Germinal center (tissue), 1 donor: ENCODE measurements around the gene PFAS.
"Not testable (repeated sequence)": the region's sequence is repeated elsewhere in the genome, so short reads cannot be mapped to it uniquely, and the experiment has no call there.

ENCODE experiments used
- DNase-seq: peaks from one replicate; pipeline ENCODE4 v3.0.0; 2012; ENCODE audit warnings: mixed read lengths, low spot score

Gene PFAS

DNA sequence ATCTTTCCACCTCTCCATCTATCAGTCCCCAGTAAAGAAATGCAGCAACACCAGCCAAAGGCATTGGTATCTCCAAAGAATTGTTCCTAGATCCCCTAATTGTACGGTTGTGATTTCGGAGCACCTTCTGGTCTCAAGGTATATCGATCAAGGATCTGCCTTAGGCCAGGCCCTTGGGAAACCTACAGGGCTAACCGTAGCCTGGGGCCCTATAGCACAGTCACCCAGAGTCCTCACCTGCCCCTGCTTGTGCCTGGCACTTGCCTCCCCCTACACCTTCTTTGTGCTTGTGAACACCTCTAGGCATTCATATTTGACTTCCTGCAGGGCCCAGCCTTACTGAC is 21.9 kb upstream of the PFAS start:
- DNase-seq: no peak

DNA sequence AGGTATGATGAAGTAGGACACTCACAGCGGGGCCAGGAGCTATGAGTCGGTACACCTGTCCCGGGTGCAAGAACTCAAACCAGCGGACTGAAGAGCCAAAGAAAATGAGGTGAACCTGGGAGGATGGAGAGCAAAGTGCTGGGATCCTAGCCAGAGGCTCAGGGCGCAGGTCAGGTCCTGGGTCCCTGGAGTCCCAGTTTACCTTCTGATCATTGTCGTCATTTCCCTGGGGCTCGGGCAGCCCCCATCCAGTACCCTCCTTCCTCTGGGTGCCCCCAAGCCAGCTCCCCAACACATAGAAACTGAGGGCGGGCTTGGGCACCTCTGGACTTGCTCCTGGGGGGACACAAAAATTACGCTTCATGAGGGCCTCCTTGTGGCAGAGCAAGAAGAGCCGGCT is 17.4 kb upstream of the PFAS start:
- DNase-seq: no peak

DNA sequence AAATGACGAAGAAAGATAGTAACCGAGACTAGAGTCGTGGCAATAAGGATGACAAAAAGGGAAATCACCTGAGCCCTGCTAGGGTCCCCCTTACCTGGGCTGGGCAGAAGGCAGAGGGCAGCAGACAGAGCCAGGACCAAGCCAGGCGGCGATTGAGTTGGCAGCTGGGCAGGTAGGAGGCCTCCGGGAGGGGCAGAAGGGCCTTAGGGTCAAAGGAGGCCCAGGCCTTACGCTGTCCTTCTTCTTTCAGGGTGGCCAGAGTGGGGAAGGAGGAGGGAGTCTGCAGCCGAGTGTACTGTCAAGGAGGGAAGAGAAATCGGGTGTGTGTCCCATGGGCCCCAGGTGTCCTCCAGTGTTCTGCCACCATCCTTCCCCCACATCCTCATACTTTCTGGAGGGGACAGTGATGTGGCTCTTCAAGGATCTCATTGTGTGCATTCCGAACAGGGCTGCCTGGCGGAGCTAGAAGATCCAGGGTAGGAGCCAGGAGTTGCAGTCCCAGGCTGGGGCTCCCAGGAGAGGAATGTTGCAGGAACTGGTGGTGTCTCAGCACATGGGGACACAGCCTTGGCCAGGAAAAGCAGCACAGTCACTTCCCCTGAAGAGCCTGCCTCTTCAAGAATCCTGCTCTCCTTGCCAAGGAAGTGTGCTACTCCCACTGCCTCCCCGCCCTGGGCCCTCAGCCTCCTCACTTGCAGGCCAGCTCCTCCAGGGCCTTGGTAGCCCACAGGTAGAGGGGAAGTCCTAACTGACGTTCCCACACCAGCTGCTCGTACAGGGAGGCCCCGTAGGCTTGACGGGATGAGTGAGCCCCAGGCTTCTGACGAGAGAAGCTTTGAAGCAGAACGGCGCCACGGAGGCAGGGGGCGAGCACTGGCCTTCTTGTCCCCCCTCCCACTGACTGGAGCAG is 14.5 kb upstream of the PFAS start:
- no peak for DNase-seq

DNA sequence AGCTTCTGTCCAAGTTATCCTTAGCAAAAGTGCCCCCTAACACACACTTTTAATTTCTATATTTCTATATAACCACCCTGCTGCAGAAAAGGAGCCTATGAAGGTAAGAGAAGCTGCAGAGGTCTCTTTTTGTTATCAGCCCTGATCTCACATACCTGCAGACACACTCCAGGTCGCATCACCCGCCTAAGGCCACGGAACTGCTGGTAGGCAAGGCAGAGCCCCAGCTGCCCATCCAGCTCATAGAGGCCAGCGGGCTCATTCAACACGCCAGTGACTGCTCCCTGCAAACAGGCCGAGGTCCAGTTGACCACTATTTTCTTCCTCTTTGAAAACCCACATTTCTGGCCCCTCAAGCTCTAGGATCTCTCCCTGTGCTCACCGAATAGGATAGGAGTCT is 13.4 kb upstream of the PFAS start:
- no peak for DNase-seq

DNA sequence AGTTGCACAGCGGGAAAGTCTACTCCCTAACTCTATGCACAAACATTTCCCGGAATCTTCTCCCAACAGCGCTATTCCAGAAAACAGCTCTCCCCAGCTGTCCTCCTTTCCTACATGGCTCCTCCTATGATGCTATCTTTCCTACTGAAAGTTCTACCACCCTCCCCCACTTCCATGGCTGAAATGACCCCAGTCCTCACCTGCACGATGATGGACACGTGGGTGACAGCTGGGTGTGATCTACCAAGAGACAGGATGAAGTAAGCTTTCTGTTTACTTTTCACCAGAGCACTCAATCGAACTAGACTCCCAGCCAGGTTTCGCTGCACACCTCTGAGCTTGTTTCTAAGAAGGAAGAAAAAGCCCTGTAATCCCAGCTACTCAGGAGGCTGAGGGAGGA is 11.9 kb upstream of the PFAS start:
- no peak for DNase-seq

DNA sequence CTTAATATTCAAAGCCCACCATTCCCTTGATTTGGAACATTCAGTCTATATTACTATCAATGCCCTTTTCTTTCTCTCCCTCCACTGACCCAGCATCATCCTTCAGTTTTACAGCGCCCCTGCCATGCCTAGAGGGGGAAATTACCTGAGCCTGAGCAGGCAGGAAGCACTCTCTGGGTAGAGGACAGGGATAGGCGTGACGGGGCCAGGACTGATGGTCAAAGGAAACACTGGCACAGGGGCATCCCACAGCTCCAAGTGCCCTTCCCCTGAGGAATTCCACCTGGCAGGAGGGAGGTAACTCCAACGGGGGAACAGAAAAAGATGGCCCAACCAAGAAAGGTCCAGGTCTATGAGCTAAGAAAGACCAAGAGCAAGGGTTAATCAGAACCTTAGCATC is 11.2 kb upstream of the PFAS start:
- no peak for DNase-seq

DNA sequence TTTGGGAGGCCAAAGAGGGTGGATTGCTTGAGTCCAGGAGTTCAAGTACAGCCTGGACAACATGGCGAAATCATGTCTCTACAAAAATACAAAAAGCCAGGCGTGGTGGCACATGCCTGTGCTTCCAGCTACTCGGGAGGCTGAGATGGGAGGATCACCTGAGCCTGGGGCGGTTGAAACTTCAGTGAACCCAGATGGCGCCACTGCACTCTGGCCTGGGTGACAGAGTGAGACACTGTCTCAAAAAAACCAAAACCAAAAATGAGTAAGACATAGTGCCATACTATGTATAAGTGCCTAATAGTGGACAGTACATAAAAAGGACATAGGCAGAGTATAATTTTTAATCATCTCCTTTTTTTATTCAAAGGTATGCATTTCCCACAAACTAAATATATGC is 5.3 kb upstream of the PFAS start:
- no peak for DNase-seq

DNA sequence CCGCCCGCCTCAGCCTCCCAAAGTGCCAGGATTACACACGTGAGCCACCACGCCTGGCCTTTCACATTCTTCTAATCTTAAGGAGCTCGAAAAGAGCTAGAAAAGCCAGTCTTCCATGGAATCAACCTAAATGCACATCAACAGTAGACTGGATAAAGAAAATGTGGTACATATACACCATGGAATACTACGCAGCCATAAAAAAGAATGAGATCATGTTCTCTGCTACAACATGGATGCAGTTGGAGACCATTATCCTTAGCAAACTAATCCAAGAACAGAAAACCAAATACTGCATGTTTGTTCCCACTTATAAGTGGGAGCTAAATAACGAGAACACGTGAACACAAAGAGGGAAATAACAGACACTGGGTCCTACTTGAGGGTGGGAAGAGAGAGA is 4.3 kb upstream of the PFAS start:
- no peak for DNase-seq

DNA sequence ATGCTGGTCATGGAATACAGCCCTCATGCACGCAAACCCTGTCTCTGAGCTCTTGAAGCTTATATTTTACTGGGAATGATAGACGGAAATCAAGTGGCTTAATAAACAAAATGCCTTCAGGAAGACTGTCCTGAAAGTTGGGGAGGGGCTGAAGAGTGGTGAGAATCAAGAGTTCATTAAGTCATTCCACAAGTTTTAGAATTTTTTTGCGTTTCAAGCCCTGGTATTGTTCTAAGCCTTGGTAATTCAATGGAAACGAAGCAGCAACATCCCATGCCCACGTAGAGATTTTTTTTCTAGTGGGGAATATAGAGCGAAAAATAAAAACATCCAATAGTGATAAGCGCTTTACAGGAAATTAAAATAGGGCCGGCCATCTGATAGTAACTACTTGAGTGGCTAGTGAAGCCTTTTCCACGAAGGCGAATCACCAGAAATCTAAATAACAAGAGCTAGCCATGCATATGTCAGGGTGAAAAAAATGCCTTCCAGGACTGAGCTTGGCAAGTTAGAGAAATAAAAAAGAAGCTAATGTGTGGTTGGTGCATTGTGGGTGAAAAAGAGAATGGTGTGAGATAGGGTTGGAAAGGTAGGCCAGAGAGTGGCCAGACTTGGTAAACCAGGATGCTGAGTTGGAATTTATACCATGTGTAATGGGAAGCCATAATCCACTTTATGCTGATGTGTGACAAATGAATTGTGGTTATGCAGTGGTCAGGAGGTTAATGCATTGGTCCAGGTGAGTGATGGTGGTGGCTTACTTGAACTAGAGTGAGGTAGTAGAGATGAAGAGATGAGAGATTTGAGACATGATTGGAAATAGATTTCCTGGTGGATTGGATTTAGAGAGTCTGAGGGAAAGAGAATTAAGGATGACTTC is 772 bp downstream of the PFAS start:
- no peak for DNase-seq

DNA sequence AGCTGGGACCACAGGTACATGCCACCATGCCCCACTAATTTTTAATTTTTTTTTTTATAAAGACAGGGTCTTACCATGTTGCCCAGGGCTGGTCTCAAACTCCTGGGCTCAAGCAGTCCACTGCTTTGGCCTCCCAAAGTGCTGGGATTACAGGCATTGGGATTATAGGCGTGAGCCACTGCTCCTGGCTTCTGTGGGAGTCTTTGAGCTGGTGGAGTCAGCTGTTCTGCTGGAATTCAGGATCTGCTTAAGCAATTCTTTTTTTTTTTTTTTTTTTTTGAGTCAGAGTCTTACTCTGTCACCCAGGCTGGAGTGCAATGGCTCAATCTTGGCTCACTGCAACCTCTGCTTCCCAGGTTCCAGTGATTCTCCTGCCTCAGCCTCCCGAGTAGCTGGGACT is 2.3 kb downstream of the PFAS start:
- DNase-seq: not testable (repeated sequence)

DNA sequence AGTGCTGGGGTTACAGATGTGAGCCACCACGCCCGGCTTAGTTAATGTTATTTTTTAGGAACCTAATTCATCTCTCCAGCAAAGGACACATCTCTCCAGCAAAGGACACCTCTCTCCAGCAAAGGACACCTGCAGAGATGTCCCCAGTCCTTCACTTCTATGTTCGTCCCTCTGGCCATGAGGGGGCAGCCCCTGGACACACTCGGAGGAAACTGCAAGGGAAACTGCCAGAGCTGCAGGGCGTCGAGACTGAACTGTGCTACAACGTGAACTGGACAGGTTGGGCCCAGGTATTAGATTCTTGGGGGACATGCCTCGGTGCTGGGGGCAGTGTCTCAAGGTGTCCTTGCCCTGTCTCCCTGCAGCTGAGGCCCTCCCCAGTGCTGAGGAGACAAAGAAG is 4.7 kb downstream of the PFAS start:
- no peak for DNase-seq

DNA sequence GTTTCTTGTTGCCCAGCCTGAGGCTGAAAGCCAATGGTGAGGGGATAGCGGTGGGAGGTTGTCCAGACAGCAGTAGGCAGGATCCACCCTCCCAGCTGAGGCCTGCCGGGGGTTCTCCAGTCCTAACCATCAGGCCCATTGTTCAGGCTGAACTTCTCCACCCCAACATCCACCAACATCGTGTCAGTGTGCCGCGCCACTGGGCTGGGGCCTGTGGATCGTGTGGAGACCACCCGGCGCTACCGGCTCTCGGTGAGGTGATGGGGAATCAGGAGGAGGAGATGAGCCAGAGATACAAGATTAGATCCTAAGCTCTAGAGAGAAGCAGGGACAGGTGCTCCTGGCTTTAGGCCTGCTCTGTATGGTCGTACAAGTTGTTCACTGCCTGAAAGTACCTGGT is 5.8 kb downstream of the PFAS start:
- no peak for DNase-seq

DNA sequence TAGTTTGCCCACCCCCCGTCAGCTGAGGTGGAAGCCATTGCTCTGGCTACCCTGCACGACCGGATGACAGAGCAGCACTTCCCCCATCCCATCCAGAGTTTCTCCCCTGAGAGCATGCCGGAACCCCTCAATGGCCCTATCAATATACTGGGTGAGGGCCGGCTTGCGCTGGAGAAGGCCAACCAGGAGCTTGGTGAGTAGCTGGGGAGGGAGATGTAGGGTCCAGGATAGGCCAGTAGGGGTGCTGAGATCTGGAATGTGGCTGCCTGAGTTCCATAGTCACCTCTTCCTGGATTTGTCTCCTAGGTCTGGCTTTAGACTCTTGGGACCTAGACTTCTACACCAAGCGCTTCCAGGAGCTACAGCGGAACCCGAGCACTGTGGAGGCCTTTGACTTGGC is 6.4 kb downstream of the PFAS start:
- DNase-seq: no peak

DNA sequence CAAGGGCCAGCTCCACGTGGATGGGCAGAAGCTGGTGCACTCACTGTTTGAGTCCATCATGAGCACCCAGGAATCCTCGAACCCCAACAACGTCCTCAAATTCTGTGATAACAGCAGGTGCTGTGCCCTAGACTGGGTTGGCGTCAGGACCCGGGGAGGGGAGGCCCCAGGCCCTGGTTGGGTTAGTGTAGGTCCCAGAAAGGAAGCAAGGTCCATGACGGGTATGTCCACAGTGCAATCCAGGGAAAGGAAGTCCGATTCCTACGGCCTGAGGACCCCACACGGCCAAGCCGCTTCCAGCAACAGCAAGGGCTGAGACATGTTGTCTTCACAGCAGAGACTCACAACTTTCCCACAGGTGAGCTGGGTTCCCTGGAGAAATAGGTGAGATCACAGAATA is 7.2 kb downstream of the PFAS start:
- DNase-seq: no peak

DNA sequence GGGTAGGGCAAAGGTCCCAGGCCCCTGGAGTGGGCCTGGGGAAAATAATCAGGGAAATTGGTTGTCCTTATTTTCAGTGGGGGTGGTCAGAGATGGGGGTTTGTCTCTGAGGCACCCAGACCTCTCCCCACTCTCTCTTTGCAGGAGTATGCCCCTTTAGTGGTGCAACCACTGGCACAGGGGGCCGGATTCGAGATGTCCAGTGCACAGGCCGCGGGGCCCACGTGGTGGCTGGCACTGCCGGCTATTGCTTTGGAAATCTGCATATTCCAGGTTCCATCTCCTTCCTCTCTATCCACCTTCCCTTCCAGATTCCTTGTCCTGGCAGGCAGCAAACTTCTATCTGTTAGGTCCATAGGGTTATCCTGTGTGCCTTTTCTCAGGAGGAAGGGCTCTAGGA is 7.6 kb downstream of the PFAS start:
- no peak for DNase-seq

DNA sequence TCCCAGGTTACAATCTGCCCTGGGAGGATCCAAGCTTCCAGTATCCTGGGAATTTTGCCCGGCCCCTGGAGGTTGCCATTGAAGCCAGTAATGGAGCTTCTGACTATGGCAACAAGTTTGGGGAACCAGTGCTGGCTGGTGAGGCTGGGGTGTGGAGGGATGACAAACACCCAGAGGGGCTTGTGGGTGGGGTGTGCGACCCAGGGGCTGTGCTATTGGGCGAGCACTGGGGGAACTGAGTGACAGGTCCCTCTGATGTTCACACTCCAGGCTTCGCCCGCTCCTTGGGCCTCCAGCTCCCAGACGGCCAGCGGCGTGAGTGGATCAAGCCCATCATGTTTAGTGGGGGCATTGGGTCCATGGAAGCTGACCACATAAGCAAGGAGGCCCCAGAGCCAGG is 8.7 kb downstream of the PFAS start:
- no peak for DNase-seq

DNA sequence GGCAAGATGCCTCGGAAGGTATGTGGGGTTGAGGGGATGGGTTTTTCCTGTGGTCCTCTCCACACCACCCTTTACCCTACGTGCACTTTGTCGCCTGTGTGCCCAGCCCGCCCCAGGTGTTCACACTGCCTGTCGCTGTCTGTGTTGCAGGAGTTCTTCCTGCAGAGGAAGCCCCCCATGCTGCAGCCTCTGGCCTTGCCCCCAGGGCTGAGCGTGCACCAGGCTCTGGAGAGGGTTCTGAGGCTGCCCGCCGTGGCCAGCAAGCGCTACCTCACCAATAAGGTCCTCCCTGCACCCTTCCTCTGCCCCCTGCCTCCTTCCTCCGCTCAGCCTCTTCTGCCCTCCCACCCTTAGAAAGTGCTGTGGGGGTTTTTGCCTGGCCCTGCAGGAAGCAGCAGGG is 15.2 kb downstream of the PFAS start:
- no peak for DNase-seq

DNA sequence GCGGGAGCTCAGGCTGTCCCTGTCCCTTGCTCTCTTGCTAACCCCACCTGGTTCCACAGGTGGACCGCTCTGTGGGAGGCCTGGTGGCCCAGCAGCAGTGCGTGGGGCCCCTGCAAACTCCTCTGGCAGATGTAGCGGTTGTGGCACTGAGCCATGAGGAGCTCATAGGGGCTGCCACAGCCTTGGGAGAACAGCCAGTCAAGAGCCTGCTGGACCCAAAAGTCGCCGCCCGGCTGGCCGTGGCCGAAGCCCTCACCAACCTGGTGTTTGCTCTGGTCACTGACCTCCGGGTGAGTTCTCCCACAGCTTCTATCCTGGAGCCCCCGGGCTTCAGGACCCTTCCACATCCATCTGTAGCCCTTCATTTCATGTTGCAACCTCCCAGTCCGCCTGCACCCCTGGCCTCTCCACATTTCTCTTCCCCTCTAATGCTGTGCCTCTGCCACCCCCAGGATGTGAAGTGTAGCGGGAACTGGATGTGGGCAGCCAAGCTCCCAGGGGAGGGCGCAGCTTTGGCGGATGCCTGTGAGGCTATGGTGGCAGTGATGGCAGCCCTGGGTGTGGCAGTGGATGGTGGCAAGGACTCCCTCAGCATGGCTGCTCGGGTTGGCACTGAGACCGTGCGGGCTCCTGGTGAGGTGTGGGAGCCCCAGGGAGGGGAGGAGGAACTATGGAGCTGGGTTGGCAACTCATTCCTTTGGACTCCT is 15.9 kb downstream of the PFAS start:
- no peak for DNase-seq

DNA sequence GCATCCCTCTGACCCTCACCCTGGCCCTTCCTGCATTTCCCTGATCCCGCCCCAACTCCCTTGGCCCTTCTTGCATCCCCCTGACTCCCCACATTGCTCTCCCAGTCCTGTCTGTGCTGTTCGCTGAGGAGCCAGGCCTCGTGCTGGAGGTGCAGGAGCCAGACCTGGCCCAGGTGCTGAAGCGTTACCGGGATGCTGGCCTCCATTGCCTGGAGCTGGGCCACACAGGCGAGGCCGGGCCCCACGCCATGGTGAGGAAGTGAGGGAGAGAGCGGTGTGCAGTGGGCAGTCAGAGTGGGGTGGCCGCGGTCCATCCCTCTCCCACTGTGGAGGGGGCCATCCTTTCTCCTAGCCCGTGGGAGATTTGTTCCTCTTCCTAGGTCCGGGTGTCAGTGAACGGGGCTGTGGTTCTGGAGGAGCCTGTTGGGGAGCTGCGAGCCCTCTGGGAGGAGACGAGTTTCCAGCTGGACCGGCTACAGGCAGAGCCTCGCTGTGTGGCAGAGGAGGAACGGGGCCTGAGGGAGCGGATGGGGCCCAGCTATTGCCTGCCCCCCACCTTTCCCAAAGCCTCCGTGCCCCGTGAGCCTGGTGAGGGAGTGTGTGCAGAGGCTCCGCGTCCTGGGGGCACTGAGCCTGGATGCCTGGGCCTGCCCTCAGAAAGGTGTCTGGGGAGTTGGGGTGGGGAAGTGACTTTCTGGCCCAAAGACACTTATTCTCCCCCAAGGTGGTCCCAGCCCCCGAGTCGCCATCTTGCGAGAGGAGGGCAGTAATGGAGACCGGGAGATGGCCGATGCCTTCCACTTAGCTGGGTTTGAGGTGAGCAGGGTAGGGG is 17.8 kb downstream of the PFAS start:
- no peak for DNase-seq

DNA sequence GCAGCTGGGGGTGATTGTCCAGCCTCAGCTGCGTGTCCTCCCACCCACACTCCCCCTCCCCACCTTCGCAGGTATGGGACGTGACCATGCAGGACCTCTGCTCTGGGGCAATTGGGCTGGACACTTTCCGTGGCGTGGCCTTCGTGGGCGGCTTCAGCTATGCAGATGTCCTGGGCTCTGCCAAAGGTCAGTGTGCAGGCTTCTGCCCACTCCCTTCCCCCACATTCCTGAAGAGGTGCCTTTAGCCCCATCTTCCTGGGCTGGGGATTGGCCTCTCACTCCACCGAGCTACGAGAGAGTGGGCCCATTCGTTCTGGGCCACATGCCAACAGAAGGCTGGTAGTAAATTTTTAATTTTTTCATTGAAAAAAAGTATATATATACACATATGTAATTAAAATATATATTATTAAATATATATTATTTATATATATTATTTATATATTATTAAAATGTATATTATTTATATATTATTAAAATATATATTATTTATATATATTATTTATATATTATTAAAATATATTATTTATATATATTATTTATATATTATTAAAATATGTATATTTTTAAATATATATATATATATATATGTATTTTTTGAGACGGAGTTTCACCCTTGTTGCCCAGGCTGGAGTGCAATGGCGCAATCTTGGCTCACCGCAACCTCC is 18.5 kb downstream of the PFAS start:
- DNase-seq: no peak

DNA sequence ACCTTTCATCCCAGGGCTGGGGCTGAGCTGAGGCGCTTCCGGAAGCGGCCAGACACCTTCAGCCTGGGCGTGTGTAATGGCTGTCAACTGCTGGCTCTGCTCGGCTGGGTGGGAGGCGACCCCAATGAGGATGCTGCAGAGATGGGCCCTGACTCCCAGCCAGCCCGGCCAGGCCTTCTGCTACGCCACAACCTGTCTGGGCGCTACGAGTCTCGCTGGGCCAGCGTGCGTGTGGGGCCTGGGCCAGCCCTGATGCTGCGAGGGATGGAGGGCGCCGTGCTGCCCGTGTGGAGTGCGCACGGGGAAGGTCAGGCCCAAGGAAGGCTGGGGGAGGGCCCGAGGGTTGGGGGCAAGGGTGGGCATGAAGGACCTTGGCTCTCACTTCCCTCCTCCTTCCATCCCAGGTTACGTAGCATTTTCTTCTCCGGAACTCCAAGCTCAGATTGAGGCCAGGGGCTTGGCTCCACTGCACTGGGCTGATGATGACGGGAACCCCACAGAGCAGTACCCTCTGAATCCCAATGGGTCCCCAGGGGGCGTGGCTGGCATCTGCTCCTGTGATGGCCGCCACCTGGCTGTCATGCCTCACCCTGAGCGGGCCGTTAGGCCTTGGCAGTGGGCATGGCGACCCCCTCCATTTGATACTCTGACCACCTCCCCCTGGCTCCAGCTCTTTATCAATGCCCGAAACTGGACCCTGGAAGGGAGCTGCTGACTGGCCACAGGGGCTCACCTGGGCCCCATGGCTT is 19.6 kb downstream of the PFAS start:
- no peak for DNase-seq
